Right renal cortex interstitium (tissue), 3 donors: ENCODE measurements around the gene METTL26. TPM values are rescaled to one million over a fixed set of nuclear protein-coding genes. Genes with fewer than 3 reads are reported as not detected.

ENCODE experiments used
- DNase-seq, 3 donors: peaks; one replicate each; pipeline ENCODE4 v3.0.0-alpha.2; 2013; ENCODE audit warnings: low read depth in 3 of 3, low spot score in 2 of 3
- polyA plus RNA-seq, 3 donors: library from polyadenylated mRNA; unstranded; fragments of 120-200 nt; gene quantifications; one replicate each; pipeline ENCODE4 v1.2.1, GENCODE V29; 2013; ENCODE audit not compliant: insufficient read length in 3 of 3

The METTL26 gene
- polyA plus RNA-seq, 3 donors = 34.8 to 45.2 (median 42.0) TPM

- DNase-seq = no peak
Measured at GRCh38 chr16:627454-628239, 8.5 kb downstream of the METTL26 start.

GRCh38 chr16:626787-627453 is 9.2 kb downstream of the METTL26 start:
- DNase-seq = no peak

- no peak for DNase-seq
Measured at GRCh38 chr16:625977-626765, 9.9 kb downstream of the METTL26 start.

DNA sequence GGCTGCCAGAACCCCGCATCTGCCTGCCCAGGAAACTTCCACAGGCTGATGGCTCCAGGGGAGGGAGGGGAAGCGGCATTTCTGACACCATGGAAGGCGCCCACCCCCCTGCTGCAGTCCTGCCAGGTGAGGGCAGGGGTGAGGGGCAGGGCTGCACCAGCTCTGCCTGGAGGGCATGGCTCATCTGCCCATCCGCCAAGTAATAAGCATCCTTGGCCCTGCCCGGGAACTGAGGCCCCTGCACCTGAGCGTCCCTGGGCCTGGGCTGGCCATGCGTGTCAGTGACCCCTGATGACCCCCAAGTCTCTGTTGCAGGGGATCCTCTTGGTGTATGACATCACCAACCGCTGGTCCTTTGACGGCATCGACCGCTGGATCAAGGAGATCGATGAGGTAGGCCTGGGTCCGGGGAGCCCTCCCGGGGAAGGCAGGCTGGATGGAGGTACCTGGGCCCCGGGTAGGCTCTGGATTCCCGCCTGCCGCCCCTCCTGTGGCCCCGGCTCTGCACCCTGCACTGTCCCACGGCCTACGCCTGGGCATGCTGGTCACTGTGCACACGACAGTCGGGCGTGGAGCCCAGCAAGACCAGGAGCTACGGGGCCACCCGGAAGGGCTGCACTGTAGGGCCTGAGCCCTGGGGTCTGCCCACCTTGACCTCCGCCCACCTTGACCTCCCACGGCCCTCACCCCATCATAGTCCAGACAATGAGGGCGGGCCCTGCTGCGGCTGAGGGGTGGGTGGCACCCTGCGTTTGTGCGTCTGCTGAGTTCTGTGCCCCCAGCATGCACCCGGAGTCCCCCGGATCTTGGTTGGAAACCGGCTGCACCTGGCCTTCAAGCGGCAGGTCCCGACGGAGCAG is 10.8 kb downstream of the METTL26 start:
- DNase-seq = no peak

- no peak for DNase-seq
Measured at GRCh38 chr16:624526-625070, 11.5 kb downstream of the METTL26 start.

GRCh38 chr16:622920-623280 is 13.2 kb downstream of the METTL26 start:
- no peak for DNase-seq

DNA sequence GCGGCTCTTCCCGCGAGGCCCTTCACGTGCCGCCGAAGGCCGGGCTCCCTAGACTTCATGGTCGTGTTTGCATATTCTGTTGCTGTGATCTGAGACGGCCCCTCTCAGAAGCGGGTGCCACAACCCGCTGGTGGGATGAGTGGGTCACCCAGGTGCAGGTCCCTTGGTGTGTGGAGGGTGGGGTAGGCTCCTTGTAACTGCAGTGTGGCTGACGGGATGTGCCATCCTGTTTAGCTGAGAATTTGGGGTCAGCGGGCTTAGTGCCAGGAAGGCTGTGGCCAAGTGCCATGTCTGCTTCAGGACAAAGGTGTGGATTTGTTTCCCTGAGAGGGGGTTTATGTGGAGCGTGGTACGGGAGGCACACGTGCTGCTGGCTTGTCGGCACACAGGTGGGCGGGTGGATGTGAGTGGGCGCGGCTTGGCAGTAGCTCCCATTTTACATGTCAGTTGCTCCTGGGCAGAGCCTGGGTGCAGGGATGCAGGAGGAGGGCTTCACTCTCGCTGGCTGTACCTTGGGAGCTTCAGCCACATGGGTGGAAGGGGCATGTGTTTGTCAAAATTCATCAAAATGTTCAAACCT is 14.5 kb downstream of the METTL26 start:
- no peak for DNase-seq

DNA sequence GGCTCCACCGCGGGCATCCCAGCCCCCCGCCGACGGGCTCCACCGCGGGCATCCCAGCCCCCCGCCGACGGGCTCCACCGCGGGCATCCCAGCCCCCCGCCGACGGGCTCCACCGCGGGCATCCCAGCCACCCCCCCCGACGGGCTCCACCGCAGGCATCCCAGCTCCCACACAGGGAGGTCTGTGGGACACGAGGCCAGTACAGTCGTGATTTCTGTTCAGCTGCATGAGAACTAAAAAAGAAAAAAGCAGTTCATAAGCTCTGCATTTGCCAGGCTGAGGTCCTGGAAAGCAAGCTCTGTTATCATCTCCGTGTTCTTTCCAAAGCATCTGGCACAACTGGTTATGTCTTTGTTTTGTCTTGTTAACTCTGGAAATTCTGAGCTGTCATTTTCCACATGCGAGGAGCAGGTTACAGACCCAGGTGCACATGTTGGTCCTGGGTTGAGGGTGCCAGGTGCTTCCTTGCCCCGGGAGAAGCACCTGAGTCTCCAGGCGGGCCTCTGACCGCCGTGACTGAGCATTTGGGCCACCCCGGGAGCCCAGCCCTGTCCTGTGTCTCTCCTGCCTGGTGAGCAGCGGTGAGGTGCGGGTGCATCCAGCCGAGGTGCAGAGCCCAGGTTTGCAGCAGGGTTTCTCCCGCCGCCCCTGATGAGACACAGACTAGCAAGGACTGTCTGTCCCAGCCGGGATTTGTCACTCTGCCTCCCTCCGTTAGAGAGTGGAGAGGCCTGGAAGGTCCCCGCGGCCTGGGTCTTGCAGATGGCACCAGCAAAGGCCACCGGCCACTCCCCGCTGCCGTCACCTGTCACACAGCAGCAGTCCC is 15.2 kb downstream of the METTL26 start:
- DNase-seq = no peak

- DNase-seq = no peak
Measured at GRCh38 chr16:619476-620100, 16.5 kb downstream of the METTL26 start.

DNA sequence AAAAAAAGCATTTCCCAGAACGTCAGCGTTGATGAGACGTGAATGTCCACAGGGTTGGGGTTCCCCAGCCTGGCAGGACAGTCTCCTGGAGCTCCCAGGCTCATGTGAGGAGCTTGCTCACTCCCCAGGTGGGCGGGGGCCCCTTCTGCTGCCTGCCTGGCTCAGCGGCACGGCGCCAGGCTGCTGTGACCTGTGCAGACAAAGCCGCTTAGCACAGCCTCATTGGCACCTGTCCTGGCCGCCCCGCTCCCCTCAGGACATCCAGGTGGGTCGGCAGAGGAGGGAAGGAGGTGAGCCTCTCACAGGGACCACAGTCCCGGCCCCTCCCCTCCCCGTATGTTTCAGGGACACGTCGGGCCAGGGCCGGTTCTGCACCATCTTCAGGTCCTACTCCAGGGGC is 18.2 kb downstream of the METTL26 start:
- DNase-seq = no peak

DNA sequence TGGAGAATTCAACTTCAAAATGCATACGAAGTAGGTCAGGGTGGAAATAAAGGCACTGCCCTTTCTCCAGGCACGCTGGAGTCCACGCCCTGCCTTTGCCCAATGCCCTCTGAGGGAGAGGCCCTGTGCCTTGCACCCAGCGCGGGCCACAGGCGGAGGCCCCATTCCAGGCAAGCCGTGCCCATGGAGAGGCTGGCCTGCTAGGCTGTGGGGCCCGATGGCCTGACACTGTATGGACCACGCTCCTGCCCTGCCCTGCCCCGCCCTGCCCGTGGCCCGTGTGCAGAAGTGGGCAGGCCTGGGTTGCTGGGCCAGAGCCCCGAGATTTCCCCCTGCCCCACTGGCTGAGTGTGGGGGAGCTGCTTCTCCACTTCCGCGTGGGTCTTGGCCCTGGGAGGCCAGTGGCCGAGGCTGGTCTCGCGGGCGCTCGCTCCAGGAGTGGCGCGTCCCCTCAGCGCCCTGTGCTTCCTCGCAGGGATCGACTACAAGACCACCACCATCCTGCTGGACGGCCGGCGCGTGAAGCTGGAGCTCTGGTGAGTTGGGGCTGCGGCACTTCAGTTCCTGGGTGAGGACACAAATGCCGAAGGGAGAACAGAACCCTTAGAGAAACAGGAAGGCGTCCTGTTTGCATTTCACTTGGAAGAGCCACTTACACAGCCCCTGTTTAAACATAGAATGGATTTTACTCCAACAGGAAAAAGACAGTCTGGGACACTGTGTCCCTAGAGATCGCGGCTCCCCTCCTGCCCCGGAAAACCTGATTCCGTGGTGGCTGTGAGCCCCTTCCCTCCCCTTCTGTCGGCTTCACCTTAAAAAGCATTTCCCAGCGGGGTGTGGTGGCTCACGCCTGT is 19.1 kb downstream of the METTL26 start:
- no peak for DNase-seq

- DNase-seq = no peak
Measured at GRCh38 chr16:615122-615521, 21.0 kb downstream of the METTL26 start.

DNA sequence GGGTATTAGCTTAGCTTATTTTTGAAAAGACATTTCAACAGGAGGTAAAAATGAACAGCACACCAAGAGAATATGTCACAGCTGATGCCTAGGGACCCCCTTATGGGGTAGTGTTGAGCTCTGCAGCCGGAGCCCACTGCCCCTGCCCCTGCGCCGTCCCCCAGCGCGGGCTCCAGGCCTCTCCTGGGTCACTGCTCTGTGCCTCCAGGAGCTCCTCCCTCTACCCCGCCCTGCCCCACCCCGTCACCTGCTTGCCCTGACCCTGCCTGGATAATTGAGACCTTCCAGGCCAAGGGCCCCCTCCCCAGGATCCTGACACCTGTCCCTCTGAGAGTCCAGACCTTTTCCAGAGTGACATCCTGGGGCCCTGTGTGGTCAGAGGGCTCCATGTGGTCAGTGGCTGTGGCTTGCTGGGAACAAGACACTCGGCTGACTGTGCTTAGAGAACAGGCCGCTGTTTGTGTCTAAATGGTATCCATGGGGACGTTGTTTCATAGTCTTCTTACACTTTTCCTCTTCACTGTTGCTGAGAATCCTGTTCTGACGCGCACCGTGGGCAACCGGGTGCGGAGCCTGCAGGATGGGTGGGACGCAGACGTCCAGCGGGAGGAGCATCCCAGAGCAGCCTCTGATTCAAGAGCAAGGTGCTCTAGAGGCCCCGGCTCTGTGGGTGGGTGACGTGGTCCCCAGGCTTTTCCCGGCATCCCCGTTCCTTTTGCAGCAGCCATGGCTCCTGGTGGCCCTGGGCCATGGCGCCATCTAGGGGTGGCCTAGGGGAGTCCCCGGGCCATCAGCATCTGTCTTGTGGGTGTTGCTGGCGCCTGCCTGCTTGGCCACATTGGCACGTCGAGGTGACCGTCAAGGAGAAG is 25.4 kb downstream of the METTL26 start:
- DNase-seq = no peak

- DNase-seq = no peak
Measured at GRCh38 chr16:609984-610383, 26.1 kb downstream of the METTL26 start.

DNA sequence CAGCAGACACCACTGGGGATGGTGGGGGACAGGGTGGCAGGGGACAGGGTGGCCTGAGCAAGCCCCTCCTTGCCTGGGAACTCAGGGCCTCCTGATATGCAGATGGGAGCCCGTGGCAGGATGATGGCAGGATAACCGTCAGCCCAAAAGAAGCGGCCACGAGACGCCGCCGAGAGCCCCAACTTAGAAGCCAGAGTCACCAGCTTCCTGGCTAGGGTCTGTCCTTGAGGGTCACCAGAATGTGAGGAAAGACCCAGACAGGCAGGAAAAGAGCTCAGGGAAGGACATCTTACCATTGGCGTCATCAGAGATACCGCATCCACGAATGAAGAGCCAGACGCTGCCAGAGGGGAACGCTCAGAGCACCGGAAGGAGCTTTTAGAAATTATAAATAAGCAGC is 26.8 kb downstream of the METTL26 start:
- DNase-seq = no peak

DNA sequence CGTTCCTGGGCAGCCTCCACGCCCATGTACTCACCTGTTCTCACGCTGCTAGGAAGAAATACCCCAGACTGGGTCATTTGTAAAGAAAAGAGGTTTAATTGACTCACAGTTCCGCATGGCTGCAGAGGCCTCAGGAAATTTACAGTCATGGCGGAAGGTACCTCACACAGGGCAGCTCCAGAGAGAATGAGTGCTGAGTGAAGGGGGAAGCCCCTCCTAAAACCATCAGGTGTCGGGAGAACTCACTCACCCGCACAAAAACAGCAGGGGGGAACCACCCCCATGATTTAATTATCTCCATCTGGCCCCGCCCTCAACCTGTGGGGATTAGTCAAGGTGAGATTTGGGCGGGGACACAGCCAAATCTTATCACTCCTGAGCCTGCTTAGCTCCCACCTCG is 28.1 kb downstream of the METTL26 start:
- no peak for DNase-seq
